GM12891 (cell line): ENCODE data around the gene CORO2B.

Experiments
- DNase-seq: peaks from one replicate; pipeline ENCODE4 v3.0.0; 2011; ENCODE audit warnings: low spot score; ENCODE audit not compliant: insufficient read length
- FAIRE-seq: peaks from 2 replicates; lab custom pipeline; 2011; peaks lifted over from hg19 to GRCh38; lab: Jason Lieb, UNC
- PAX5 ChIP-seq: IDR thresholded peaks from 2 replicates; pipeline ENCODE4 v1.6.1; 2011; ENCODE audit warnings: low read length, moderate library complexity, mild to moderate bottlenecking; ENCODE audit not compliant: insufficient read depth, severe bottlenecking
- POLR2A ChIP-seq: IDR thresholded peaks from 2 replicates; pipeline ENCODE4 v1.6.1; 2011; ENCODE audit warnings: low read depth, low read length, control low read depth
- POLR2AphosphoS5 ChIP-seq: IDR thresholded peaks from 2 replicates; pipeline ENCODE4 v1.6.1; 2011; ENCODE audit warnings: low read depth, low read length, control low read depth
- POU2F2 ChIP-seq: IDR thresholded peaks from 2 replicates; pipeline ENCODE4 v1.6.1; 2011; ENCODE audit warnings: low read depth, mild to moderate bottlenecking, control low read depth, low read length, moderate library complexity
- SPI1 ChIP-seq: IDR thresholded peaks from 2 replicates; pipeline ENCODE4 v1.6.1; 2011; ENCODE audit warnings: low read depth, low read length, control low read depth
- TAF1 ChIP-seq: IDR thresholded peaks from 2 replicates; pipeline ENCODE4 v1.6.1; 2011; ENCODE audit warnings: low read depth, low read length, control low read depth

Gene CORO2B

DNA sequence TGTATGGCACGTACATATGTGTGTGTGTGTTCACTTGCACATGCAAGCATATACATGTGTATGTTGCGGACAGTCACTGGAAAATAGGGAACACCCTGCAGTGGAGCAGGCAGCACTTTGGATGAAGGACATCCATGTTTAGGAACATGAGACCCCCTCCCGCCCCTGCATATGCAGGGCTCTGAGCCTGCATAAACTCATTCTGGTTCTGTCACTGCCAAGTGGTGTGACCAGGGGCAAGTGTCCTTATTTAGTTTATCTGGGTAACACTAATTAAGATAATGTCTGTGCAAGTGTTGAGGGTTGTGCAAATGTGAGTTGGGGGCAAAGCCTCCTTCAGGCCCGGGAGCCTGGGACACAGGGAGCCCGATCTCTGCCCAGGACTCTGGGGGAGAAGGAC is 105.7 kb downstream of the CORO2B start:
- TF ChIP-seq POLR2A = no peak
- no peak for TF ChIP-seq POU2F2
- TF ChIP-seq TAF1 = no peak
- no peak for TF ChIP-seq POLR2AphosphoS5
- no peak for TF ChIP-seq PAX5
- no peak for TF ChIP-seq SPI1
- no peak for DNase-seq
- FAIRE-seq = no peak

DNA sequence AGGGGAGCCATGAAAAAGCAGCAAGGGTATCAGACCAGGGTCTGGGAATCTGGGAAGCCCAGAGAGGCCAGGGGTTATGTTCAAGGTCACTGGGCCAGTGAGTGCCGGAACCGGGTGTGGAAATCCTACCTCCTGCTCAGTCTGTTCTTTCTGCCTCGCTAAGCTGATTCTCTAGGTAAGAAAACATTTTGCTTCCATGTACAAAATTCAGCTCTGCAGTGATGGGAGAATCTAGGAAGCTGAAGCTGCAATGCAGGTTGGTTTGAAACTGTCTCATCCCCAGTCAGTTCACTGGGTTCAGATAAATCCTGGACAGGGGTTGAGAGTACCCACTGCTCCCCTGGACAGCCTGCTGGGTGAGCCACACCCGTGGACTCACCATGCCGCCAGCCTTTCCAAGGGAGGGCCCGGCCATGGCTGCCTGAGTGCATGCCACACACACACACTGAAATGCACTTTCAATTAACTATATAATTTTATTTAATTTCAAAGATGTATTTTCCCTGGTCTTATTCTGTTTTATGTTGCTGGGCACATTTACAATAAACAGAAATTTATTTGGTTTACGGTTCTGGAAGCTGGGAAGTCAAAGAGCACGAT is 108.4 kb downstream of the CORO2B start:
- no peak for FAIRE-seq
- TF ChIP-seq POLR2A (no peak), SPI1 (no peak), TAF1 (no peak), POU2F2 (no peak), PAX5 (no peak), POLR2AphosphoS5 (no peak)
- no peak for DNase-seq

DNA sequence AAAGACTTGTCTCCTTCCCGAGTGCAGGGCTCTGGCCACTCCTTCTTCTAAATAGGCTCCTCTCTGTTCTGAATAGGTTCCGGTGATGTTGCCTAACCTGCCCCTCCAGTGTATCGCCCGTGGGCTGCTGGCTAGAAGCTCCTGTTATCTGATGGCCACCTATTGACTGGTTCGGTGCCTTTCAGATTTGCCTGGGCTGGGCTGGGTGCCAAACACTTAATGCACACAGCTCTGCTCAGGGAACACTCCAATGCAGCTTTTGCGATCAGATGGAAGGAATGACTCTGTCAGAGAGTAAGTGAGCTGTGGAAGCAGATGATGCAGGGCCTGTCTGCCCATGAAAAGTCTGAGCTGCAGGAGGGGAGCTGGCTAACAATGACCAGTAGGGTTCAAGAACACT is 112.9 kb downstream of the CORO2B start:
- FAIRE-seq (no peak), DNase-seq (no peak)
- TF ChIP-seq POLR2AphosphoS5 = no peak
- TF ChIP-seq PAX5 = no peak
- TF ChIP-seq POLR2A = no peak
- no peak for TF ChIP-seq TAF1
- no peak for TF ChIP-seq SPI1
- TF ChIP-seq POU2F2 = no peak

DNA sequence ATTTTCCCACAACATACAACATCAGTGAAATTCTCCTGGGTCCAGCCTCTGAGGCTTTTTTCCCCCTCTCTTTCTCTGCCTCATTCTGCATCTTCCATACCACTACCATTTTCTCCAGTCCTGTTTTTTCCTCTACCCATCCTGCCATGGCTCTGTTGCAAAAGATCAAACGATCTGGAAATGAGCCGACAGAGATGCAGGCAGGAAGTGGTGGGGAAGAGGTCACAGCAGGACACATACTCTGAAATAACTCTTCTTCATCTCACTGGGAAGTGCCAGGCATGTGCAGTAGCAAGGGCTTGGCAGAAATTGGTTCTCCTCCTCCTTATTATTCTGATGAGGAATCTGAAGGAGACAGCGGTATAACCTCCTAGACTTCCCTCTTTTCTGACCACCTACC is 114.3 kb downstream of the CORO2B start:
- no peak for FAIRE-seq
- no peak for DNase-seq

DNA sequence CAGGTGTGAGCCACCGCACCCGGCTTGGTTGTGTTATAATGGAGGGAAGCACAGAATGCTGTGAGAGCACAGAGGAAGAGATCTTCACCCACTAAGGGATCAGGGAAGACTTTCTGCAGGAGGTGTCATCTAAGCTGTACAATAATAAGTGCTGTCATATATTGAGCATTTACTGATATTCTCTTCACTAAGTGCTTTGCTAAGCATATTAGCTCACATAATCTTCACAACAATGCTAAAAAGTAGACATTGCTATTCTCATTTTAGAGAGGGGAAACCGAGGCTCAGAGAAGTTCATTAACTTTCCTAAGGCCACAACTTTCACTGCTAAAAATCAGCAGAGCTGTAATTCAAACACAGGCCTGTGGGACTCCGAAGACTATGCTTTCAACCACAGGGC is 115.3 kb downstream of the CORO2B start:
- FAIRE-seq (no peak), DNase-seq (no peak)
- no peak for TF ChIP-seq SPI1

More for the DNA sequence above, 114.3 kb downstream of the CORO2B start:
- TF ChIP-seq PAX5 (no peak), SPI1 (no peak), POU2F2 (no peak), POLR2AphosphoS5 (no peak), POLR2A (no peak), TAF1 (no peak)

DNA sequence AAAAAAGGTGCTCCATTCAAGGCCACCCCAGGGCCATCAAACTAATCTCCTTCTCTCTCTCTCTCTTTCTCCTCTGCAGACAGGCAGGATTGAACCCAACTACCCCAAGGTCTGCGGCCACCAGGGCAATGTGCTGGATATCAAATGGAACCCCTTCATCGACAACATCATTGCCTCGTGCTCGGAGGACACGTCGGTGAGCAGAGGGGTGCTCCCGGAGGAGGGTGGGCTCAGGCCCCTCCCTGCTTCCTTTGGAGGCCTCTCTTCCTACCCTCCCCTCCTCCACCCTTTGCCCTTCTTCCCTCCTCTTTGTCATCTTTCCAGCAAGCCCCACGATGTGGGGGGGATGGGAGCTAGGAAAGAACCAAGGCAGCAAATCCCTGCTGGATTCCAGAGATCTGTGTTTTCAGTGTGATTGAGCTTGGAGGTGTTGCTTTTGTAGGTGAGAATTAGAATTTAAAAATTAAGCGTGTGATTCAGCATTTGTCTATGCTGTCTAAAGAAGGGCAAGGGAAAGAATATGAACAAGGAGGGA is 116.3 kb downstream of the CORO2B start:
- TF ChIP-seq POU2F2 (no peak), PAX5 (no peak), TAF1 (no peak), POLR2A (no peak)
- FAIRE-seq (no peak), DNase-seq (no peak)

DNA sequence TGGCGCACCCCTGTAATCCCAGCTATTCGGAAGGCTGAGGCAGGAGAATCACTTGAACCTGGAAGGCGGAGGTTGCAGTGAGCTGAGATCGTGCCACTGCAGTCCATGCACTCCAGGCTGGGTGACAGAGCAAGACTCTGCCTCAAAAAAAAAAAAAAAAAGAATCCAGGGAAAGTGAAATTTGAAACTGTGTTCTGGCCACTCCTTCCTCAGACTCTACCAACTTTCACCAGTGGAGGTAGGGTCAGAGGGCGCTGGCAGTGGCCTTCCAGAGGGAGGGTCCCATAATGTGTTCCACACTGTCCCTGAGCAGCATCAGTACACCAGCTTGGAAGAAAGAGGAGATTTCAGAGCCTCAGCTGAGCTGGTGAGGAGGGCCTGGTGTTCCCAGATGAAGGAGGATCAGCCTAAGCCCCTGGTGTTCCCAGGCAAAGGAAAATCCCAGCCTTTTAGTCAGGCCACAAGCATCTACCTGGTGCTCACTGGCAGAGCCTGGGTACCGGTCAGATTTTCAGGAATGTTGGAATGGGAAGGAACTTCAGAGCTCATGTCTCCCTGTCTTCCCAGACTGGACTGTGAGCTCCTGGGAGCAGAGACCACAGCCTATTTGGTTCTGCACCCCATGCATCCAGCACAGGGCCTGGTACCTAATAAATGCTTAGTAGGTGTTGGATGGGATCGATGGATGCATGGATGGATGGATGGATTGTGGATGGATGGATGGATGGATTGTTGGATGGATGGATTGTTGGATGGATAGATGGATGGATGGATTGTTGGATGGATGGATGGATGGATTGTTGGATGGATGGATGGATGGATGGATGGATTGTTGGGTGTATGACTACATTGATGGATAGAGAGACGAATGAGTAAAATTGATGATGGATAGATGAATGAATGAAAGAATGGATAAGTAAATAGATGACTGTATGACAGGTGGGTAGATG is 117.9 kb downstream of the CORO2B start:
- DNase-seq = no peak
- no peak for TF ChIP-seq POLR2A
- no peak for TF ChIP-seq POU2F2
- TF ChIP-seq TAF1 = no peak
- no peak for TF ChIP-seq PAX5
- TF ChIP-seq SPI1 = no peak
- TF ChIP-seq POLR2AphosphoS5 = no peak
- FAIRE-seq = no peak

DNA sequence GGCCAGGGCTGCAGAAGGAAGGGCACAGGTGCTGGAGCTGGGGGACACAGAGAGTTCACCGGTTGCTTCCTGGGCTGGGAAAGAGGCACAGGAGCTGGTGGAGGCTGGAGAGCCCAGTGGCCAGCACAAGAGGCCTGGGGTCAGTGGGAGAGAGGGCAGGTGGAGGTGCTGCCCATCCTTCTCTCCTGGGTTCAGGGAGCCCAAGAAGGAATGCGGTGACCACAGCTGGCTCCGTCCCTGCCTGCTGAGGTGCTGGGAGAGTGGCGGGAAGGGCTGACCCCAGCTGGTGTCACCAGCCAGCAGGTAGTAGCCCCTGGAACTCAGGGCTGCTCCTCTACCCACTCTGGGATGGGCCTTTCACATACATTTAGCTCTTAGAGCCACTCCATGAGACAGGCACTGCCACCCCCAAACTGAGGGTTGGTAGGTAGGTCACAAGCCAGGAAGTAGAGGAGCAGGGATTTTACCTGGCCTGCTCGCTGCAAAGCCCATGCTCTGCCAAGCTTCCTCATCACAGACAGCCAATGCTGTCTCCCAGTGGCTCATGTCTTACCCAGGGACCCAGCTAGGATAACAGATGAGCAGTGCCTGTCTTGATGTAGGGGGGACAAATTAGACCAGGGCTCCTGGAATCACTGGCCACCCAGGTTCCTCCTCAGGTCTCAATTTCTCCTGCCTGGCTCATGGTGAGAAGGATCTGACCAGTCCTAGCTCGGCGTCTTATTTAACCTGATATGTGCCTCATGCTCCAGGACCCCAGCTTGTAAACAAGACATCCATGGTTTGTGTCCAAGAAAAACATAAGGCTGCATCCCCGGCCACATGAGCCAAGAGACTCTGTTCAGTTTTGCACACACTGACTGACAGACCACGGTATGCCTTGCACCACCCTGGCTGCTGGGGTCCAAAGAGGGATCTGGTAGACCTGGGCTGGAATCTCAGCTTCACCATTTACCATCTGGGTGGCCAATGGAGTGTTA is 119.2 kb downstream of the CORO2B start:
- DNase-seq (no peak), FAIRE-seq (no peak)
- TF ChIP-seq SPI1 (no peak), PAX5 (no peak), POLR2AphosphoS5 (no peak), POLR2A (no peak), TAF1 (no peak), POU2F2 (no peak)

DNA sequence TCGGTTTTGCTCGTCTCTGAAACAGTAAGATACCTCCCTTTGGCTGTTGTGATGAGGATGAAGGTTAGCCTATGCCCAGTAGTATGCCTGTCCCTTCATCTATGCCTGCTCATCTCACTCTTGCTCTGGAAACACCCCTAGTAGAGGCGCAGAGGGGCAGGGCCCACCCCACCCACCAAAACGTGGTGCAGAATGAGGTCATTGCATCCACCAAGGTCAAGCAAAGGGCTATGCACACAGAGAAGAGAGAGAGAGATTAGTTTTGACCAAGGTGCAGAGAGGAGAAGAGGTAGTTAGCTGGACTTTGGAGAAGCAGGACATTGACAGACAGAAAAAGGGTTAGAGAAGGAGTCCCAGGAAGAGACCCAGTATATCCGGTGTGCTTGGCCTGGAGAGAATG is 119.9 kb downstream of the CORO2B start:
- FAIRE-seq = no peak
- DNase-seq = no peak
- TF ChIP-seq POLR2AphosphoS5 (no peak), POLR2A (no peak), PAX5 (no peak), TAF1 (no peak), SPI1 (no peak), POU2F2 (no peak)
